ENCODE measurements around the gene ATF4. TPM values are rescaled to one million over a fixed set of nuclear protein-coding genes. Genes with fewer than 3 reads are reported as not detected.

ATF4 gene
- total and polyA plus RNA-seq, 2 of the 13 experiments (the other 11 are each of a cell fraction or from before 2014, with no cell fraction given) = 486 to 1,297 TPM

DNA sequence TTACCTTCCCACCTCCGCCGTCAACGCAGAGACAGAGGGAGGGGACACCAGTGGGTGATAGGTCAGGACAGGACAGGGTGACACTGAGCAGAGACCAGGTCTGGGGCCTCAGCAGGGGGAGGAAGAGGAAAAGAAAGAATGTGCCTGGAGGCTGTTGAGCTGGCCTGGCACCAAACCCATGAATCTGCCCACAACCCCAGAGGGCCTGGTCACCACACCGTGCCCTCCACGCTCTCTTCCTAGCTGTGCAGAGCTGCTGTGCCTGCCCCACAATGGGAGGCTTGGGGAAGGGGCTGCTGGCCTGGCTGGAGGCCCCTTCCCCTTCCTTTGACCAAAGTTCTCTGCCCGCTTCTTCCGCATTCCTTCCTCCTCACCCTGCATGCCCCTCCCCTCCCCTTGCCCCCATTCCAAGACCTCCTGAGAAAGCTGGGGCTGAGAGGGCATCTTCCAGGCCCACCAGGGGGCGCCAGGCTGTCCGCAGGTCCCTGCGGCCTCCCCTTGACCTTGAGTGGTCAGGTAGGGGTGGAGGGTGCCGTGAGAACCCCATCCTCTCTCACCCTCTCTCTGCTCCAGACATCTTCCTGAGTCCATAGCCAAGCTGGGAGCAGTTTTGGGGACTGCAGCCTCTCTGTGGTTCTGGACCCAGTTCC, 39.2 kb downstream of the ATF4 start (continued):
- TF ChIP-seq, protein P1, sequence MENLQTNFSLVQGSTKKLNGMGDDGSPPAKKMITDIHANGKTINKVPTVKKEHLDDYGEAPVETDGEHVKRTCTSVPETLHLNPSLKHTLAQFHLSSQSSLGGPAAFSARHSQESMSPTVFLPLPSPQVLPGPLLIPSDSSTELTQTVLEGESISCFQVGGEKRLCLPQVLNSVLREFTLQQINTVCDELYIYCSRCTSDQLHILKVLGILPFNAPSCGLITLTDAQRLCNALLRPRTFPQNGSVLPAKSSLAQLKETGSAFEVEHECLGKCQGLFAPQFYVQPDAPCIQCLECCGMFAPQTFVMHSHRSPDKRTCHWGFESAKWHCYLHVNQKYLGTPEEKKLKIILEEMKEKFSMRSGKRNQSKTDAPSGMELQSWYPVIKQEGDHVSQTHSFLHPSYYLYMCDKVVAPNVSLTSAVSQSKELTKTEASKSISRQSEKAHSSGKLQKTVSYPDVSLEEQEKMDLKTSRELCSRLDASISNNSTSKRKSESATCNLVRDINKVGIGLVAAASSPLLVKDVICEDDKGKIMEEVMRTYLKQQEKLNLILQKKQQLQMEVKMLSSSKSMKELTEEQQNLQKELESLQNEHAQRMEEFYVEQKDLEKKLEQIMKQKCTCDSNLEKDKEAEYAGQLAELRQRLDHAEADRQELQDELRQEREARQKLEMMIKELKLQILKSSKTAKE (CRISPR knock-in tag; IDR thresholded peaks at IDR 0.05; ENCODE audit: borderline replicate concordance) = no peak
- TF ChIP-seq, protein P2, sequence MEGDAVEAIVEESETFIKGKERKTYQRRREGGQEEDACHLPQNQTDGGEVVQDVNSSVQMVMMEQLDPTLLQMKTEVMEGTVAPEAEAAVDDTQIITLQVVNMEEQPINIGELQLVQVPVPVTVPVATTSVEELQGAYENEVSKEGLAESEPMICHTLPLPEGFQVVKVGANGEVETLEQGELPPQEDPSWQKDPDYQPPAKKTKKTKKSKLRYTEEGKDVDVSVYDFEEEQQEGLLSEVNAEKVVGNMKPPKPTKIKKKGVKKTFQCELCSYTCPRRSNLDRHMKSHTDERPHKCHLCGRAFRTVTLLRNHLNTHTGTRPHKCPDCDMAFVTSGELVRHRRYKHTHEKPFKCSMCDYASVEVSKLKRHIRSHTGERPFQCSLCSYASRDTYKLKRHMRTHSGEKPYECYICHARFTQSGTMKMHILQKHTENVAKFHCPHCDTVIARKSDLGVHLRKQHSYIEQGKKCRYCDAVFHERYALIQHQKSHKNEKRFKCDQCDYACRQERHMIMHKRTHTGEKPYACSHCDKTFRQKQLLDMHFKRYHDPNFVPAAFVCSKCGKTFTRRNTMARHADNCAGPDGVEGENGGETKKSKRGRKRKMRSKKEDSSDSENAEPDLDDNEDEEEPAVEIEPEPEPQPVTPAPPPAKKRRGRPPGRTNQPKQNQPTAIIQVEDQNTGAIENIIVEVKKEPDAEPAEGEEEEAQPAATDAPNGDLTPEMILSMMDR (CRISPR knock-in tag; IDR thresholded peaks at IDR 0.05) = peak; percentile 65
- no peak for TF ChIP-seq ZNF775 (CRISPR knock-in tag; IDR thresholded peaks at IDR 0.05; ENCODE audit: borderline replicate concordance)
- no peak for TF ChIP-seq ZNF660 (CRISPR knock-in tag; IDR thresholded peaks at IDR 0.05; ENCODE audit: borderline replicate concordance, low read depth)
- TF ChIP-seq MLLT10 (CRISPR knock-in tag; IDR thresholded peaks at IDR 0.05) = no peak
- TF ChIP-seq, protein P3, sequence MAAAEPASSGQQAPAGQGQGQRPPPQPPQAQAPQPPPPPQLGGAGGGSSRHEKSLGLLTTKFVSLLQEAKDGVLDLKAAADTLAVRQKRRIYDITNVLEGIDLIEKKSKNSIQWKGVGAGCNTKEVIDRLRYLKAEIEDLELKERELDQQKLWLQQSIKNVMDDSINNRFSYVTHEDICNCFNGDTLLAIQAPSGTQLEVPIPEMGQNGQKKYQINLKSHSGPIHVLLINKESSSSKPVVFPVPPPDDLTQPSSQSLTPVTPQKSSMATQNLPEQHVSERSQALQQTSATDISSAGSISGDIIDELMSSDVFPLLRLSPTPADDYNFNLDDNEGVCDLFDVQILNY (CRISPR knock-in tag; conservative IDR thresholded peaks at IDR 0.05) = no peak
- TF ChIP-seq ZNF282 (IDR thresholded peaks at IDR 0.05; ENCODE audit: partially characterized antibody) = no peak
- no peak for TF ChIP-seq ZNF781 (CRISPR knock-in tag; IDR thresholded peaks at IDR 0.05; ENCODE audit: borderline replicate concordance, not compliant biosample characterization)

Data from HepG2 (cell line).